ENCODE results near the gene LGI2. TPM values are rescaled to one million over a fixed set of nuclear protein-coding genes. Genes with fewer than 3 reads are reported as not detected.
"Not testable (repeated sequence)": the region's sequence is repeated elsewhere in the genome, so short reads cannot be mapped to it uniquely, and the experiment has no call there.

The LGI2 gene
- total and polyA plus RNA-seq, 2 of the 8 experiments (the other 6 are each of a cell fraction or from before 2014, with no cell fraction given) = 2.3 to 4.0 TPM

DNA sequence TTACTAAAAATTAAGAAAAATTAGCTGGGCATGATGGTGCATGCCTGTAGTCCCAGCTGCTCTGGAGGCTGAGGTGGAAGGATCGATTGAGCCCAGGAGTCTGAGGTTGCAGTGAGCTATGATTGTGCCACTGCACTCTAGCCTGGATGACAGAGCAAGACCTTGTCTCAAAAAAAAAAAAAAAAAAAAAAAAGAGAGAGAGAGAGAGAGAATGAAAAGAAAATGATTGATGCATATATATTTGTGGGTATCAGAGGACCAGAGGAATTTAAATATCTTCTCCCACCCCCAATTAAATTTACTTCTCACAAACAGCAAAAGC, 16.1 kb downstream of the LGI2 start:
- H3K18ac ChIP-seq (ENCODE audit: extremely low read depth, low read length); H3K79me1 ChIP-seq (ENCODE audit: low read depth, low read length); H4K5ac ChIP-seq (ENCODE audit: insufficient read length, low read depth, low read length); H2AK5ac ChIP-seq (ENCODE audit: low read depth, low read length); H4K91ac ChIP-seq (replicated peaks; ENCODE audit: insufficient read length, low read length); DNase-seq (ENCODE audit: low read depth in 1 of 2, low spot score in 2 of 2); H2BK15ac ChIP-seq (ENCODE audit: low read length); H3K4me3 ChIP-seq (ENCODE audit: extremely low read depth in 1 of 4, insufficient read depth in 2 of 4, low read depth in 3 of 4, low read length in 4 of 4); H3K4ac ChIP-seq (replicated peaks; ENCODE audit: insufficient read length, low read depth, low read length); H3K27me3 ChIP-seq (replicated peaks in 1 of 4; ENCODE audit: control insufficient read depth in 3 of 4, extremely low read depth in 1 of 4, insufficient read depth in 3 of 4, low read length in 3 of 4); H3K56ac ChIP-seq (replicated peaks; ENCODE audit: insufficient read length, low read depth, low read length); H3K23me2 ChIP-seq (ENCODE audit: low read depth, low read length); H2AFZ ChIP-seq (ENCODE audit: low read length); H3K27ac ChIP-seq (ENCODE audit: low read depth, low read length); H3K36me3 ChIP-seq (ENCODE audit: control insufficient read depth in 2 of 4, insufficient read depth in 4 of 4, low read length in 3 of 4); H3K23ac ChIP-seq (ENCODE audit: insufficient read length); H2BK20ac ChIP-seq (ENCODE audit: low read length); H2BK120ac ChIP-seq (replicated peaks; ENCODE audit: low read depth, low read length); H3K9ac ChIP-seq (replicated peaks in 1 of 4; ENCODE audit: extremely low read depth in 1 of 4, low read depth in 3 of 4, low read length in 3 of 4); H3K4me2 ChIP-seq (ENCODE audit: insufficient read depth in 1 of 2, low read depth in 2 of 2, low read length in 2 of 2); H2BK12ac ChIP-seq (ENCODE audit: low read depth, low read length); H3K9me3 ChIP-seq (ENCODE audit: insufficient read depth in 2 of 2, low read depth in 1 of 2, low read length in 1 of 2); H3K79me2 ChIP-seq (ENCODE audit: control insufficient read depth in 1 of 2, insufficient read depth in 2 of 2, low read length in 2 of 2); H2BK5ac ChIP-seq (ENCODE audit: low read depth, low read length); FAIRE-seq; H4K20me1 ChIP-seq (replicated peaks in 1 of 2; ENCODE audit: control insufficient read depth in 1 of 2, insufficient read depth in 2 of 2, low read length in 2 of 2); H4K8ac ChIP-seq (ENCODE audit: extremely low read depth, insufficient read depth, low read length); H3K14ac ChIP-seq (ENCODE audit: insufficient read length); H3K4me1 ChIP-seq (replicated peaks in 1 of 4; ENCODE audit: control insufficient read depth in 3 of 4, insufficient read depth in 4 of 4, low read length in 3 of 4): not testable (repeated sequence)
- CTCF ChIA-PET (ENCODE audit: partially characterized antibody) = interaction anchor here (0.6 to 2.0 kb wide), 6 partner anchors 11 to 253 kb away, joined by 3 to 8 read pairs (median 3); no protein-coding TSS in a partner anchor
- WGBS, 2 experiments (ENCODE audit: extremely low coverage in 1 of 2, insufficient coverage in 1 of 2, insufficient read length in 1 of 2, insufficient replicate concordance in 2 of 2, low coverage in 1 of 2, low lambda C conversion rate in 2 of 2, missing lambda C conversion rate in 1 of 2) = 100% methylated on average over 1 of the region's 1 CpG; no CpG with 5 or more reads in 1 of the 2 experiments
- POLR2A ChIA-PET (ENCODE audit: partially characterized antibody) = interaction anchor here (0.6 to 1.2 kb wide), 2 partner anchors 17 to 27 kb away, joined by 3 read pairs; no protein-coding TSS in a partner anchor

Measured in H1 (cell line).